ENCODE data around the gene DNAAF1. TPM values are rescaled to one million over a fixed set of nuclear protein-coding genes. Genes with fewer than 3 reads are reported as not detected.
"Not testable (repeated sequence)": the region's sequence is repeated elsewhere in the genome, so short reads cannot be mapped to it uniquely, and the experiment has no call there.

DNAAF1 gene
- polyA plus RNA-seq, 3 donors = 2.9 to 10.4 (median 7.7) TPM

- DNase-seq = no peak
These were observed 37.0 kb downstream of the DNAAF1 start for GRCh38 chr16:84182104-84182503.

DNA sequence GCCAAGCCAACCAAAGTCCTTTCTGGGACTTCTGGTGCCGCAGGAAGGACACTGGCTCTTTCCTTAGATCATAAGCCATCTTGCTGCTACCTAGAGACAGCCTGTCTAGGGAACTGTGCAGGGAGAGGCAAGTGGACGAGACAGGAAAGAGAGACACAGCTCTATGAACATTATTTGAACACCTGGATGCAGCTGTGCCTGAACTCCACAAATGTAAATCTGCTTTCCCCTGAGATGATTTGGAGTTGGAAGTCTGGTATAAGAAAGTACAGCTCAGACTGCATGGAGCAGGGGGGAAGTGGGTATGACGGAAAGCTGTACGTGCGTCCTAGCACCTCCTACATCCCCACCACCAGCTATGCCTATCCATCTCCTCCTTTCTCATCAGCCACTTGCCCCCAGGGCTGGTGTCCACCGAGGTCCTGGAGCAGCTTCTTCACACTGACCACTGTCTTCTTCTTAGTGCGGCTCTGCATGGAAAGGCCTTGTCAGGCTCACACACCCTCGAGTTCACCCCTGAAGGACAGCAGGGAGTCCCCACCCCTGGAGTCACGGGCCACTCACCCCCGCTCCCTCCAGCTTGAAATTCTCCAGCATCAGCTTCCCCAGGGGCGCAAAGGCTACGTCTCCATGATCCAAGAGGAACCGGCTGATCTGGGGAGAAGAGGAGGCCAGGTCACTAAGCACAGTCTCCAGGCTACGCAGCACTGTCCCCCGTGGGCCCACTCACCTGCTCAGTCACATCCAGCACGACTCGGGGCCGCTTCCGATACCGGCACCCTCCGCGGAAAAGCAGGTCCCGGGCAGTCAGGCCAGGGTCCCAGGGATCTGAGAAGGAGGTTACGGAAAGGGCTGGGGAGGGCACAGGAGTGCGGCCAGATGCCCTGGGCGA lies 37.8 kb downstream of the DNAAF1 start:
- DNase-seq = no peak

GRCh38 chr16:84183572-84183875 lies 38.4 kb downstream of the DNAAF1 start:
- no peak for DNase-seq

GRCh38 chr16:84183911-84184591 lies 38.9 kb downstream of the DNAAF1 start:
- no peak for DNase-seq

GRCh38 chr16:84184775-84185174 lies 39.7 kb downstream of the DNAAF1 start:
- no peak for DNase-seq

- DNase-seq = peak; percentile 93
These were observed 41.8 kb downstream of the DNAAF1 start, which contains the start of gene TAF1C for GRCh38 chr16:84186685-84187437. Gene TAF1C, minus strand, starts transcription at chr16:84187057. Its CDS starts 2,069 bp downstream, at chr16:84184988.

GRCh38 chr16:84190731-84191388 lies 45.8 kb downstream of the DNAAF1 start, which contains the start of gene ADAD2:
Gene ADAD2, plus strand, starts transcription at chr16:84191157. Its CDS starts 74 bp downstream, at chr16:84191231.
- DNase-seq = no peak

GRCh38 chr16:84191466-84191865 lies 46.4 kb downstream of the DNAAF1 start:
- no peak for DNase-seq

DNA sequence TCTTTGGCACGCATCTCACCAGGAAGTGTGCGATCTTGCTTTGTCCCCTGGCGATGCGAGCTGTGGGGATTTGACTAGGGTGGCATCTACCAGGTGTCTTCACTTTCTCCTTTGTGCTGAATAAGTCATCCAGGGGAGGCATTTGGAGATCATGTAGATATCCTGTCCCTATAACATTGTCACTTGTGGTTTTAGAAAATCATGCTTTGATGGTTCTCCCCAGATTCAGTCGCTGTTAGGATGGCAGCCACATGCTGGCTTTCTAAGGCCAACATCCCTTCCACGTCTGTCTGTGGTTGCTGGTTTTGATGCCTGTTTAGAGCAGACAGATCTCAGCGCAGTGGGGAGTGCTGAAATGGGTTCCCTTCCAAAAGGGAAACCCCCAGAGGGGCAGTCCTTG lies 48.4 kb downstream of the DNAAF1 start:
- no peak for DNase-seq

DNA sequence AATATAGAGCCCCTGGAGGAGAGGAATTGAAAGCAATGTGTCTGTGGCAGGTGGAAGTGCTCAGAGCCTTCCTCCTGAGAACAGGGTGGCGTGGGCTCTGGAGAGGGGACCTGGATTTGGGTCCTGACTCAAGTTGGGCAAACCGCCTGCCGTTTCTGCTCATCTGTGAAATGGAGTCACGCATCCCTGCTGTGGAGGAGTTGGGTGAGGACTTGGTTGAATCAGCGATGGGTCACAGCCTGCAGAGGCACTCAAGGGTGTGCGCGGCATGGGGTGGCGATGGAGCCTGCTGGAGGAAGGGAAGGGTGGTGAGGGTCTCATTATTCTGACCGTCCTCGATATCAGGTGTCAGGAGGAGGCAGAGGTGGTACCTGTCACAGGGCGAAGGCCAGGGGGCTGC lies 48.9 kb downstream of the DNAAF1 start:
- no peak for DNase-seq

GRCh38 chr16:84194470-84195200 lies 49.5 kb downstream of the DNAAF1 start:
- DNase-seq = no peak

- DNase-seq = no peak
These were observed 50.3 kb downstream of the DNAAF1 start for GRCh38 chr16:84195201-84196093.

- no peak for DNase-seq
These were observed 51.0 kb downstream of the DNAAF1 start for GRCh38 chr16:84196101-84196500.

DNA sequence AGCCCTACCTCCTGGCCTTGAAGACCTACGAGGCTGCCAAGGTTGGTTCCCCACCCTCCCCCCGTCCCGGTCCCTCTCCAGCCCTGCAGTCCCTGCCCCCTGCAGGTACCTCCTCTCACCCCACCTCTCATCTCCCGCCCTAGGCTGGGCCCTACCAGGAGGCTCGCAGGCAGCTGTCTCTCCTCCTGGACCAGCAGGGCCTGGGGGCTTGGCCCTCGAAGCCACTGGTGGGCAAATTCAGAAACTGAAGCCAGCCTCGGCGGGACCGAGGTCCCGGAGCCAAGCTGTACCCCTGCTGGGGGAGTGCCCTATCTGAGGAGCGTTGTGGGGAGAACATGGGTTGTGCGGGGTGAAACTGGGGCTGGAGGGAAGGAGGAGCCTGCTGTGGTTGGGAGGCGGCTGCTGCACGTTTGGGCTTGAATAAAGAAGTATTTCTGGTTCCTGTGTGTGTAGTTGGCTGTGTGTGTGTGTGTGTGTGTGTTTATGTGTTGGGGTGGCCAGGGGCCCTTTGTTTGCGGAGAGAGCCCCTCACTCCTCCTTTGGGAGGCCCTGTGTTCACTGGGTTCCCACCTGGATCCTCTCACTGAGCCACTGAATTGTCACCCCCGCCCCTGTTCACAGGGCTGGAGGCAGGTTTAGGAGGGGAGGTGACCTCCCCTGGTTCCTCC lies 51.8 kb downstream of the DNAAF1 start:
- no peak for DNase-seq

GRCh38 chr16:84197466-84198128 lies 52.5 kb downstream of the DNAAF1 start:
- no peak for DNase-seq

GRCh38 chr16:84198401-84198800 lies 53.3 kb downstream of the DNAAF1 start:
- DNase-seq = no peak

DNA sequence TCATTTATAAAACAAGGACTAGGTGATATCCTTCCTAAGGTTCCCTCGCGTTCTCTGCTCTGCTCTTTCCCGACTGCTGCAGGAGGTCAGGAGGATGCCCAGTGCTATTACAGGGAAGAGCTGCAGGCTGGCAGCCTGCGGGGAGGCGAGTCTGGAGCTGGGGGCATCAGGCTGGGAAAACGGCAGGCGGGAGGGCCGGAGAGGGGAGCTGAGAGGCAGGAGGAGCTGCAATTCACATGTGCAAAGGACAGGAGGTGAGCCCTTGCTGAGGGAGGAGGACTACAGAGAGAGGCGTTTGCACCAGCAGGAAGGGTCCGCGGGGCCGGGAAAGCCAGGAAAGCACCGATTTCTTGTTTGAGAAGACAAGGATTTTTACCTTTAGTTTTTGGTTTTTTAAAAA lies 54.0 kb downstream of the DNAAF1 start:
- DNase-seq = no peak

DNA sequence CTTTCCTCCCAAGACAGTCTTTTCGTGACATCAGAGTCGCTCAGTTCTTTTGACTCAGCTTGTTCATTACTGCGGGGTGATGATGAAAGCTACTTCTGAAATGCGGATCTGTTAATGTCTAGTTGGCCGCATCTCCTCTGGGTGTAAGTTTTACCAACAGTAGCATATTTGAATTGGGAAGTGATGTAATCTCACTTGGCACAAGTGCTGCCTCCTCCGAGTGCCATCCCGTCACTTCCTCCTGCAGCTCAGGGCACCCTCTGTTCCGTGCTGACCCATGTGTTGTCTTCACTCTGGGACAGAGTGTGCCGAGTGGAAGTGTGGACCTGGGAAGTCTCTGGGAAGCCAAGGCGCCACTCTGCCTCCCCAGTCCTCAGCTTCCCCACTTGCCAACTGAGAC lies 54.8 kb downstream of the DNAAF1 start:
- no peak for DNase-seq

DNA sequence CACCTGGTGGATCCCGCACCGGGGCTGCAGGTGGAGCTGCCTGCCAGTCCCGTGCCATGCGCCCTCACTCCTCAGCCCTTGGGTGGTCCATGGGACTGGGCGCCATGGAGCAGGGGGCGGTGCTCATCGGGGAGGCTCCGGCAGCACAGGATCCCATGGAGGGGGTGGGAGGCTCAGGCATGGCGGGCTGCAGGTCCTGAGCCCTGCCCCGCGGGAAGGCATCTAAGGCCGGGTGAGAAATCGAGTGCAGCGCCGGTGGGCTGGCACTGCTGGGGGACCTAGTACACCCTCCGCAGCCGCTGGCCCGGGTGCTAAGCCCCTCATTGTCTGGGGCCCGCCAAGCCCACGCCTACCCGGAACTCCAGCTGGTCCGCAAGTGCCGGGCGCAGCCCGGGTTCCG lies 59.4 kb downstream of the DNAAF1 start:
- not testable (repeated sequence) for DNase-seq

Measured in renal pelvis (tissue), 4 donors.